HG02798 (cell line): ENCODE measurements around the gene AP1B1.

Experiments
- ATAC-seq: cut with Tn5 transposase; IDR thresholded peaks from one replicate; pipeline ENCODE4 v1.9.1; 2021; ENCODE audit warnings: mild to moderate bottlenecking; ENCODE audit not compliant: unreplicated experiment, poor library complexity

AP1B1 gene

DNA sequence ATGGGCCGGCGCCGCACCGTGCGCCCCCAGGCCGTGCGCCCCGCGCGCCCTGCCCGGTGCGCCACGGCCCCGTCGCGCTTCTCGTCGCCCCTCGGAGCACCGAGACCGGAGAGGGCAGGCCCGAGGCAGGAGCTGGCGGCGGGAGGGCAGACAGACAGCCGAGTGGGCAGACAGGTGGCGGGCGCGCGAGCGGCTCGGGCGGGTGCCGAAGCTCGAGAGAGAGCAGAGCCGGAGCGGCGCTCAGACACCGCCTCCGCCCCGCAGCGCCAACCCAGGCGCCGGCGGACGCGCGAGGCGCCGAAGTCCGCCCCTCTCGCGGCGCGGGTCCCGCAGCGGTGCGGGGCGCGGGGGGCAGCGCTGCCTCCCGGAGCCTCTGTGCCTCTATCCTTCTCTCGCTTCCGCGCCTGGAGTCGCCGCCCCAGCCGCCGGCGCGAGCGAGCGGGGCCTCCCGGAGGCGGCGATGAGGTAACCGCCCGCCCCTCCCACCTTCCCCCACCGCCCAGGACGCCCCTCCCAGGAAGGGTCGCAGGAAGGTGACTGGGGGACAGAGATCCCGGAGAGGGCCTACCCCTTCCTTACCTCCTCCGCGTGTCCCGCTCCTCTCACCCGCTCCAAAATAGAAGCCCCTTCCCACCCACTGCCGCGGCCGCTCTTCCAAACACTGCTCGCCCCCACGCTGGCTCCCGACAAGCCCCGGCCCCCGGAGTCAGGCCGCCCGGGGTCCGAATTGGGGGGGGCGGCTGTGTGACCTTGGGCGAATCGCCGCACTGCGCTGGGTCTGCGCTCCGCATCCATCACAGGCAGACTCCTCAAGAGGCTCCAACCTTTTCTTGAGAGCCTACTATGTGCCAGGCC lies 72.9 kb downstream of the AP1B1 start, which contains the start of gene RASL10A:
RASL10A (minus strand) TSS at position 412 of the 855 bp plus-strand sequence. CDS start 451 bp downstream, outside the sequence.
- no peak for ATAC-seq

DNA sequence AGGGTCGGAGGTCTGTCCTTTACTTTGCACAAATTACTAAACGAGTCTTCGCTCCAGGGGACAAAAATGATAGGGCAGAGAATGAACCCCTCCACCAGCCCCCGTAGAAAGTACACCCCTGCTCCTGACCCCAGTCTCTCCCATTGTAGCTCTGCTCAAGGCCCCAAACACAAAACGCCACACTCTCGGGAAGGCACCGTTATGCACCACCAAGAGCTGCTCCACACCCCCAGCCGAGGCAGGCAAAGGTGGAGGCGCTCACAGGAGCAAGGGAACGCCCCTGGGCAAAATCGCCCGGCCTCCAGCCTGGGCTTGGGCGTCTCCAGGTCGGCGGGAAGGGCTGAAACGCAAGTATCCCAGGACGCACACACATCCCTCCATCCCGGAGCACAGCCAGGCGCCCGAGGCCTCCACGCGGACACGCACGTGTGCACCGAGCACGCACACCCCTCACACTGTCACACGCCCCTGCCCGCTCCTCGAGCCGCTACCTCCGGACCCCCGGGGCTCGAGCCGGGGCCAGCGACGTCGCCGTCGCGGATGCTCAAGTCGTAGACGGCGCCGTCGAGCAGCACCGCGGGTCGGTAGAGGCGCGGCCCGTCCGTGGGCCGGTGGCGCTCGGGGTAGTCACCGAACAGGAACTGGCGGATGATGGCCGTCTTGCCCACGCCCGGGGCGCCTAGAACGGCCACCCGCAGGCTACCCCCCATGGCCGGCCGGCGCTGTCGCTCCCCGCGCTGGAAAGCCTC lies 73.7 kb downstream of the AP1B1 start:
- ATAC-seq = no peak

DNA sequence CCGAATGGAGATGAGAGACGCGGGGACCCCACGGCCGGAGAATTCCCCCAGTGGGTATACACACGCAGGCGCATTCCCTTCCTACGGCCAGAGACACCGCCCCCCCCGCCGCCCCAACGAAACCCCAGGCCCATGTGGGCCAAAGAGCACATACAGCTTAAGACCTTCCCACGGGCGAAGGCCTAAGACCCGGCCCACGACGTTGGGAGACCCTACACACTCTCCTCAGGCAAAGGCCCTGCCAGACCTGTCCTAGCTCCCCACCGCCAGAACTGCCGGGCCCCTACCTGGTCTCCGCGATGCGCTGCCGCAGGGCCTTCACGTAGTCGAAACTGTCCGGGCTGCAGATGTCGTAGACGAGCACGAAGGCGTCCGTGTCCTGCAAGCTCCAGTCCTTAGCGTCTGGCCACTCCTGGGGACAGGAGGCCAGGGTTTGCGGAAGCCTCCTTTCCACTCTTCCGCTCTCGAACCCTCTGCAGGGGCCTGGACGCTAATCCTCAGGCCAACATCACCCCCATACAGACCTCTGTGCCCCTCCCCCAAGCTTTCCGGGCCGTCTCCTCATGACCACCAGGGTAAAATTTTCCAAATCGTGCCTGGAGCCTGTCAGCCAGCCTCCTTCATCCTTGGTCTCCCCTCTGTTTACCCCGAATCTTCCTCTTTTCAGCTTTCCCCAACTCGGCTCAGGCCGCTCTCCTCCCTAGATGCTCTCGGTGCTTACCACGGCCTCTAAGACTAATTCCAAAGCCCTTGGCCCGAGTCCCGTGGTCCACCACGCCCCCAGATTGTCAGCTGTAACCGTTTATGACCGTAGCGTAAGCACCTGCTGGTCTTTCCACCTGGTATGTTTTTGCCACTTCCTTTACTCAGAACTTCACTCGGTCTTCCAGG lies 74.5 kb downstream of the AP1B1 start:
- no peak for ATAC-seq

DNA sequence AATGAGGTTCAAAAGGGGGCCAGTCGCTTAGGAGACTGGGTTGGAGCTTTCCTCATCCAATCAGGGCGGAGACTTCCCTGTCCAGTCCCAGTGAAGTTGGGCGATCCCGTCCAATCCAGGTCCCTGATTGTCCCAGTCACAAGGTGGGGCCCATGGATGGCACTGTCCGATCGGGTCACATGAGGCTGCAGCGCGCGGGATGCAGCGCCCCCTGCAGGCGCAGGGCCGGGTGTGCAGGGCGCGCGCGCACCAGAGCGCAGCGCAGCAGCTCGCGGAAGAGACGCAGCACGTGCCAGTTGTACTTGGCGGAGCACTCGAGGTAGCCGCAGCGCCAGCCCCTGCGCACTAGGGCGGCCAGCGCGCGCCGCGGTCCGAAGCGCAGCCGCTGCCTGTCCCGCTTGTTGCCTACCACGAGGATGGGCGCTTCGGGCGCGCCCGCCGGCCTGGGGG lies 75.2 kb downstream of the AP1B1 start:
- ATAC-seq = no peak

DNA sequence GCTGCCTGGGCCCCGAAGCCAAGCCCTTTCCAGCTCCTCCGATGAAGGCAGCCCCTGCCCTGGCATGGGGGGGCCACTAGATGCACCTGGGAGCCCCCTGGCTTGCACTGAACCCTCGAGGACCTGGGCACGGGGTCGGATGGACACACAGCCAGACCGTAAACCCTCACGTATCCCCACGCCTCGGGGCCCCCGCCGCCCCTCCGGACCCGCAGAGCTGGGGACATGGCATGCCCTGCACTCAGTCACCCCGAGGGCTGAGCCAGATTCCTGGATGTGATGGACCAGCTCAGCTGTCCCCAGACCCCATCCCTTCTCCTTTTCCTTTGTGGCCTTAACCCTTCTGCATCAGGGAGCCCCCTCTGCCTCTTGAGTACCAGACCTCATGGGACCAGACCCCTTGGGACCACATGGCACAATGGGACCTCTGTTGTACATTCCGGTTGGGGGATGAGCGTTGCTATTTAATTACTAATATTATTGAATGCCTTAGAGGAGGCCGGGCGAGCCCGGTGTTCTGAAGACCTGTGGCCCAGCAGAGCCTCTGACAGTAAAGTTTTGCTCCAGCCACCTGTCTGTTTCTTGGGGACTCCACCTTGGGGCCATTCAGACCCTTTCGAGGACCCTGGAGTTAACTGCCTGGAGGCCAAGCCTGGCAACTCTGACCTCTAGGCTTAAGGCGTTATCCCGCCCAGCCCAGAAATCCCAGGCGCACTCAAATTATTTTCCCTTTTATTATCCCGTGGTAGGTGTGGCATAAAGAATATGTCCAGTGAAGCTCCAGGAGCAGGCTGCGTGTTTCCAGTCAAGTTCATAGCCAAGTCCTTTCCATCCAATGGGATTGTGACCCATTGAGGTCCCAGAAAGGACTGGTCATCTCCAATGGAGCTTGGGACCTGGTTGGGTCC lies 75.9 kb downstream of the AP1B1 start:
- ATAC-seq = no peak

DNA sequence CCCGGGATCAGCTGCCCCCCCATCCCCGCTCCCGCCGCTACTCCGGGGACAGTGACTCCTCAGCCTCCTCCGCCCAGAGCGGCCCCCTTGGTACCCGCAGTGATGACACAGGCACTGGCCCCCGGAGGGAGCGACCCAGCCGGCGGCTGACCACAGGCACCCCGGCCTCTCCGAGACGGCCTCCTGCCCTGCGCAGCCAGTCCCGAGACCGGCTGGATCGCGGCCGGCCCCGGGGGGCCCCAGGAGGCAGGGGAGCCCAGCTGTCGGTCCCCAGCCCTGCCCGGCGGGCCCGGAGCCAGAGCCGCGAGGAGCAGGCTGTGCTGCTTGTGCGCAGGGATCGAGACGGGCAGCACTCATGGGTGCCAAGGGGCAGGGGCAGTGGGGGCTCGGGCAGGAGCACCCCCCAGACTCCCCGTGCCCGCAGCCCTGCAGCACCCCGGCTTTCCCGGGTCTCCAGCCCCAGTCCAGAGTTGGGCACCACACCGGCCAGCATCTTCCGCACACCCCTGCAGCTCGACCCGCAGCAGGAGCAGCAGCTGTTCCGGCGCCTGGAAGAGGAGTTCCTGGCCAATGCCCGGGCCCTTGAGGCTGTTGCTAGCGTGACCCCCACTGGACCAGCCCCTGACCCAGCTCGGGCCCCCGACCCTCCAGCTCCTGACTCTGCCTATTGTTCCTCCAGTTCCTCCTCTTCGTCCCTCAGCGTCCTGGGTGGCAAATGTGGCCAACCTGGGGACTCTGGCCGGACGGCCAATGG lies 76.7 kb downstream of the AP1B1 start:
- no peak for ATAC-seq

DNA sequence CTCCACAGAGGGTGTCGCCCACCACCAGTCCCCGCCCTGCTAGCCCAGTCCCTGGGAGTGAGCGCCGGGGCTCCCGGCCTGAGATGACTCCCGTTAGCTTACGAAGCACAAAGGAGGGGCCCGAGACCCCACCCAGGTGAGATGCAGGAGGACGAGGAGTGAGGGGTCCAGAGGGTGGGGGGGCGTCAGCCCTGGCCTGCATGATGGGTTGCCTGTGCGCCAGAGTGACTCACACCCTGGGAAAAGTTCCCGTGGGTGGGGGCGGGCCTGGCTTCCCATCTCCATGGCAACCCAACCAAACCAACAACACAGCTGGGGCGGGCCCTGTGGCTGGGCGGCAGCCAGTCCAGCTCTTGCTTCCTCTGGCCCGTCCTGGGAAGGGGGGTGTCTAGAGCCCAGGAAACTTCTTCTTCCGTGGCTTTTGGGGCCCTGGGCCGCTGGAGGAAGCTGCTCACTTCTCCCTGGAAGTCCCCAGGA lies 77.5 kb downstream of the AP1B1 start:
- ATAC-seq = peak; percentile 40

DNA sequence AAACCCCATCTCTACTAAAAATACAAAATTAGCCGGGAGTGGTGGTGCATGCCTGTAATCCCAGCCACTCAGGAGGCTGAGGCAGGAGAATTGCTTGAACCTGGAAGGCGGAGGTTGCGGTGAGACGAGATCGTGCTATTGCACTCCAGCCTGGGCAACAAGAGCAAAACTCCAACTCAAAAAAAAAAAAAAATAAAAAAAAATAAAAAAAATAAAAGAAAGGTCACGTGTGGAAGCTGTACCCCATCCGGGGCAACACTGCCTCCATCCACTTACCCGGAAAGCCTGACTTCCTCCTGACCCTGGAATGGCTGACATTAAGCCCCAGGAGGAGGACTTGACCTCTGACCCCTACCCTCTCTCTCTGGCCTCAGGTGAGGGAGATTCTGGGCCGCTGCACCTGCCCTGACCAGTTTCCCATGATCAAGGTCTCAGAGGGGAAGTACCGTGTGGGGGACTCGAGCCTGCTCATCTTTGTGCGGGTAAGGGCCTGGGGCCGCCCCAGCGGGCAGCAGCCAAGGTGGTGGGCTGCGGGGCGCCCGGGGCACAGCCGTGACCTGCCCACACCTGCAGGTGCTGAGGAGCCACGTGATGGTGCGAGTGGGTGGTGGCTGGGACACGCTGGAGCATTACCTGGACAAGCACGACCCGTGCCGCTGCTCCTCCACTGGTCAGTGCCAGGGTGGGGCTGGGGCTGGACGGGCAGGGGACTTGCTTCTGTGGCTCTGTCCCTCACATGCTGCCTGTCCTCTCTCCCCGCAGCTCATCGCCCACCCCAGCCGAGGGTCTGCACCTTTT lies 78.1 kb downstream of the AP1B1 start:
- no peak for ATAC-seq

DNA sequence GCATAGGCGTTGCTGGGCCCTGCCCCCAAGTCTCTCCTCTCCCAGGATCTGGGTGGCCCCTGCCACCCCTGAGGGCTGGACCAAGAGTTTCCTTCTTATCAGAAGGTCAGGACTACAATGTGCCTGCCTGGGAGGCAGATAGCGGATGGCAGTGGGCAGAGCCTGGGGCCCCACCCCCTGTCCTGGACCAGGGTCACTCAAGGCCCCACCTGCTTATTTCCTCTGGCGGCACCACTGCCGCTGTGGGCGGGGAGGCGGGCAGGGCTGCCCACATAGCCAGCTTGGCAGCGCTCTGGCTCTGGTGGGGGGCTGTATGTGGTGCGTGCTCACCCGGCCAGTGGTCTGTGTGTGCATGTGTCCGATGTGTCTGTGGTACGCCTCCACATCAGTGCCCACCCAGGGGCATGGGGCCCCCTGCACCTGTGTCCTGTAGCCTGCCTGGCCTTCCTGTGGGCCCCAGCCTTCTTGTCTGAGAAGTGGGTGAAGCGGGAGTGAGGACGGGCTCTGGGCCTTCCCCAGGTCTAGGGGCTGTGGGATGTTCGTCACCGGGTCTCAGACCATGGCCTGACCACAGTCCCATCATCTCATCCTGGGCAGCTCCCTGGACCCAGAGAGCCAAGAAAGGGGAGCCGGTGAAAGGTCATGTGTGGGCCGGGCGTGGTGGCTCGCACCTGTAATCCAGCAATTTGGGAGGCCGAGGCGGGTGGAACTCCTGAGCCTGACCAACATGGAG lies 78.9 kb downstream of the AP1B1 start:
- no peak for ATAC-seq

DNA sequence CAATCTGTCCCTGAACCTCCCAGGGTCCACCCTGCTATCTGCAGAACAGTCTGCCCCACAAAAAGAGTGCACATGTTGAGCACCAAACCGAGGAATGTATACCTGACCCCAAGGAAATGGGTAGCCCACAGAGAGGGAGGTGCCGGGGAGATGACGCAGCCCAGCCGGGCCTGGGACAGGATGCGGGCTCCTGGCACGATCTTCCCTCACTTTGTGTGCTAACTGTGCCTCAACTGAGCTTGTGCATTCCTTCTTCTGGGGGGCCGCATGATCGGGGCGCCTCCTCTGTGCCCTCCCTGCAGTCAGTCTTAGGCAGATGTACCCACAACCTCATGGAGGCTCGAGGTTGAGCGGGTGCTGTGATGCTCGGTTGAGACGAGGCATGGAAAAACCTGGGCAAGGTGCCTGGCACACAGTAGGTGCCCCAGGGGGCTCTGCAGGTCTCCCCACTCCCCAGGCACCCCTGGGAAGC lies 79.5 kb downstream of the AP1B1 start:
- no peak for ATAC-seq

DNA sequence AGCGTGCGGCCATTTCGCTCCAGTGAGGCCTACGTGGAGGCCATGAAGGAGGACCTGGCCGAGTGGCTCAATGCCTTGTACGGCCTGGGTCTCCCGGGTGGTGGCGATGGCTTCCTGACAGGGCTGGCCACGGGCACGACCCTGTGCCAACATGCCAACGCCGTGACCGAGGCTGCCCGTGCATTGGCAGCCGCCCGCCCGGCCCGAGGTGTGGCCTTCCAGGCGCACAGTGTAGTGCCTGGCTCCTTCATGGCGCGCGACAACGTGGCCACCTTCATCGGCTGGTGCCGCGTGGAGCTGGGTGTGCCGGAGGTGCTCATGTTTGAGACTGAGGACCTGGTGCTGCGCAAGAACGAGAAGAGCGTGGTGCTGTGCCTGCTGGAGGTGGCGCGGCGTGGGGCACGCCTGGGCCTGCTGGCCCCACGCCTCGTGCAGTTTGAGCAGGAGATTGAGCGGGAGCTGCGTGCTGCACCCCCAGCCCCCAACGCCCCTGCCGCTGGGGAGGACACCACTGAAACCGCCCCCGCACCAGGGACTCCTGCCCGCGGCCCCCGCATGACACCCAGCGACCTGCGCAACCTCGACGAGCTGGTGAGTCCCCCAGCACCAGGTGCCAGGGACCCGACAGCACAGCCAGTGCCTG lies 80.1 kb downstream of the AP1B1 start:
- no peak for ATAC-seq

DNA sequence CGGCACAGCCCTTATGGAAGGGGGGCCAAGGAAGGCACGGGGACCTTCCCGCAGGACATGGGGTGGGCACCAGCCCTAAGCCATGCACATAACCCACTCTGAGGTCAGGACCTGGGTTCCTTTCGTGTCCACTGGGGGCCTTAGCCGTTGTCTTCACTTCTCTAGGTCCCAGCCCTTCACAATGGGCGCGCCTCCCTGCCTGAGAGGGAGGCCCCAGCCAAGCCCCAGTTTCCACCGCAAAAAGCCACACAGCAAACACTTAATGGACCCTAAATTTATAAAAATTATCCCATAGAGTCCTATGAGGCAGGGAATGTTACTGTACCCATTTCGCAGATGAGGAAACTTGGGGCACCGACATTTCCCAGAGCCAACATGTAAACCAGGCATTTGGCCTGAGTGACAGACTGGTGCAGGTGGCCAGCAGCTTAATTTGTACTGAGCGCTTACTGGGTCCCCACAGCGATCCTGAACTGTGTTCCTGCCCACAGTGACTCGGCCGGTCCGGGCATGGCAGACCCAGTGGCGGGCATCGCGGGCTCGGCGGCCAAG lies 80.7 kb downstream of the AP1B1 start:
- ATAC-seq = no peak

DNA sequence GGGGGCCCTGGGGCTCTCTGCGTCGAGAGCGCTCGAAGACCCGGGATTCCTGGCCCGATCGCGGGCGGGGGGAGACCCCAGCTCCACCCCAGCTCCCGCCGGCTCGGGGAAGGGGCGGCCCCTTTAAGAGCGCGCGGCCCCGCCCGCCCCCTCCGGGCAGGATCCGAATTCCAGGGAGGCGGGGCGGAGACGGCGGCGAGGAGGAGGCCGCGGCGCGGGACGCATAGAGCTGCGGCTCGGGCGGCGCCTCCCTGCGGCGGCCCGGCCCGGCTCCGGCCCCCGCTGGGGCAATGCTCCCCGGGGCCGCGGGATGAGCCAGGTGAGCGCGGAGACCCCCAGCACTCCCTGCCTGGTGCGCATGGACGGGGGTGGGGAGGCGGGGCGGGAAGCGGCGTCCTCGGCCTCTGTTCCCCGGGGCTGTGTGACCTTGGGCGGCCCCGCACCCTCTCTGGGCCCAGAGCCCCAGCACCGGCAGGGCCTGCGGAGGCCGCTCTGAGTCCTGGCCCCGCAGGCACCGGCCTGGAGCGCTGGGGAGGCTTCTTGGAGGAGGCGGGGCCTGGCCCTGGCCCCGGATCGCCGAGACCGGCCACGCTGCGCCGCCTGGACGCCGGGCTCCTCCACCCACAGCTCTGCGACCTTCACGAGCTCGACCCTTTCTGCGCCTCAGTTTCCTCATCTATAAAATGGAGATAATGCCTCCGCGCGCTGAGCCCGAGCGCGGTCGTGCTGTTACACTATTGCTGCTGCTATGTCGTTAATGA lies 81.4 kb downstream of the AP1B1 start:
- ATAC-seq = no peak

DNA sequence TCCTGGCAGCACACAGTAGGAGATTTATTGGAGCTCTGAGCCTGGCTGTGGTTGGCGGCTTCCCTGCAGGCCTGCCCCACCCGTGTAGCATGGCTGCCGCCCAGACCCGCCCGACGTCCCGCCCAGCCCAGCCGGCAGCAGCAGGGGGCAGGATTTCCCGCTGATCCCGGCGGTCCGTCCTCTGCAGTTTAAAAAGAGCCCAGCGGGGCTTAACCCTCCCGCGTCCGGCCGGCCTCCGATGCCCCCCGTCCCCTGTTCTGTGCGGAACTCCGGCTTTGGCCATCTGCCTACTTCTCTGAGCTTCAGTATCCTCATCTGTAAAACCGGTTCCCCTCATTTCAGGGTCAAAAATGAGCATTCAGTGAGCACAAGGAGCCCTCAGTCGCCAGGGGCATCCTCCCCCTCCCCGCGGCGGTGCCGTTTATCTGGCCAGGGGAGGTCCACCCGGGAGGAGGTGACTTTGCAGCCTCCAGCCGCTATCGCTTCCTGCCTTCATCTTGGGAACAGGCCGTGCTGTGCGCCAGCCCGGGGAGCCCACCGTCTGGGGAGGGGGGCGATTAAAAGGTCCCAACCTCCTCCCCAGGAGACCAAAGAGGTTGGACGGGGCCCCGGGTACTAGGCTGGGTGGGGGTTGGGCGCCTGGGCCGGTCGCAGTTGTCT lies 82.1 kb downstream of the AP1B1 start, which contains the start of gene GAS2L1:
GAS2L1 (plus strand) TSS at position 476 of the 660 bp plus-strand sequence. CDS start 1,456 bp downstream, outside the sequence.
- ATAC-seq = no peak

DNA sequence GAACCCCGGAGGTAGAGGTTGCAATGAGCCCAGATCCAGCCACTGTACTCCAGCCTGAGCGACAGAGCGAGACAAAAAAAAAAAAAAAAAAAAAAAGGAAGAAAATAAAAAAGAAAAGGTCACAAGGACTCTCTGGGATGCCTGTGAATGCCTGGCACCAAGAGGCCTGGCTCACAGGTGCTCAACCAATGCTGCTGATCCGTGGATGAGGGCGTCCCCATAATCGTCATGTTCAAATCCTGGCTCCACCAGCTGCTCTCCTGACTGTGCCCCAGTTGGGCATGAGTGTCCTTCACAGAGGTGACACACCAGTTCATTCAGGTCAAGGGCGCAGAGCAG lies 82.6 kb downstream of the AP1B1 start:
- no peak for ATAC-seq
